Body of pancreas (tissue), 4 donors: ENCODE measurements around the gene TMEM119. TPM values are rescaled to one million over a fixed set of nuclear protein-coding genes. Genes with fewer than 3 reads are reported as not detected.

Experiments
- ATAC-seq: fragments of 150-250 bp; one replicate; pipeline ENCODE4 v1.9.1; 2016
- DNase-seq, 4 donors: peaks; one replicate each; pipeline ENCODE4 v3.0.0-alpha.2; 2019
- H3K27ac ChIP-seq, 4 donors: fragments of 200-600 bp; sonication (generic); 1 replicate in 3 of 4; 2 replicates in 1 of 4; pipeline versions ENCODE4 v1.5.1 to v1.6.1; 2016 to 2019; ENCODE audit warnings: mild to moderate bottlenecking in 1 of 4, mixed read lengths in 1 of 4, moderate library complexity in 1 of 4
- H3K27me3 ChIP-seq, 2 donors: fragments of 200-600 bp; sonication (generic); one replicate each; pipeline ENCODE4 v1.6.0; 2016; ENCODE audit warnings: mild to moderate bottlenecking in 1 of 2
- H3K36me3 ChIP-seq, 2 donors: fragments of 200-600 bp; sonication (generic); replicated peaks in 1 of 2; 2 replicates each; pipeline ENCODE4 v1.5.1; 2016; ENCODE audit warnings: low read depth in 2 of 2; ENCODE audit not compliant: insufficient read depth in 1 of 2
- H3K4me1 ChIP-seq: fragments of 200-600 bp; sonication (generic); one replicate; pipeline ENCODE4 v1.6.0; 2016
- H3K4me3 ChIP-seq, 2 donors: fragments of 200-600 bp; sonication (generic); 1 replicate in 1 of 2; 2 replicates in 1 of 2; pipeline ENCODE4 v1.5.1; 2016 to 2019
- H3K9me3 ChIP-seq, 3 donors: fragments of 200-600 bp; sonication (generic); 1 replicate in 2 of 3; 2 replicates in 1 of 3; pipeline ENCODE4 v1.5.1; 2016
- CTCF ChIP-seq, 7 experiments: fragments of 450-650 bp in 4 of 7; fragments of 200-600 bp in 3 of 7; sonication (generic) in 3 of 7; IDR thresholded peaks; one replicate each; pipeline ENCODE4 v1.5.1; 2016 to 2019; ENCODE audit warnings: antibody characterized with exemption in 7 of 7
- POLR2A ChIP-seq, 3 donors: fragments of 450-650 bp; IDR thresholded peaks; one replicate each; pipeline ENCODE4 v1.6.1; 2016; ENCODE audit warnings: antibody characterized with exemption in 3 of 3, mild to moderate bottlenecking in 2 of 3
- WGBS, 2 donors: methylation state at CpG; one replicate each; pipeline ENCODE4 v1.1.5; 2017; 5-methylcytosine and 5-hydroxymethylcytosine counted together
- intact Hi-C: fragments of 100-400 bp; cut with DNase I; formaldehyde crosslinking; loops from one replicate; pipeline ENCODE4 v1.15.1; 2023
- total RNA-seq, 2 donors: library from RNA; depleted of rRNA; stranded (reverse); fragments of >200 nt; gene quantifications; one replicate each; pipeline ENCODE4 v1.1.0, GENCODE V29; 2016

TMEM119 gene
- total RNA-seq, 2 donors from 2014 or later, result 5.9 to 6.5 TPM

DNA sequence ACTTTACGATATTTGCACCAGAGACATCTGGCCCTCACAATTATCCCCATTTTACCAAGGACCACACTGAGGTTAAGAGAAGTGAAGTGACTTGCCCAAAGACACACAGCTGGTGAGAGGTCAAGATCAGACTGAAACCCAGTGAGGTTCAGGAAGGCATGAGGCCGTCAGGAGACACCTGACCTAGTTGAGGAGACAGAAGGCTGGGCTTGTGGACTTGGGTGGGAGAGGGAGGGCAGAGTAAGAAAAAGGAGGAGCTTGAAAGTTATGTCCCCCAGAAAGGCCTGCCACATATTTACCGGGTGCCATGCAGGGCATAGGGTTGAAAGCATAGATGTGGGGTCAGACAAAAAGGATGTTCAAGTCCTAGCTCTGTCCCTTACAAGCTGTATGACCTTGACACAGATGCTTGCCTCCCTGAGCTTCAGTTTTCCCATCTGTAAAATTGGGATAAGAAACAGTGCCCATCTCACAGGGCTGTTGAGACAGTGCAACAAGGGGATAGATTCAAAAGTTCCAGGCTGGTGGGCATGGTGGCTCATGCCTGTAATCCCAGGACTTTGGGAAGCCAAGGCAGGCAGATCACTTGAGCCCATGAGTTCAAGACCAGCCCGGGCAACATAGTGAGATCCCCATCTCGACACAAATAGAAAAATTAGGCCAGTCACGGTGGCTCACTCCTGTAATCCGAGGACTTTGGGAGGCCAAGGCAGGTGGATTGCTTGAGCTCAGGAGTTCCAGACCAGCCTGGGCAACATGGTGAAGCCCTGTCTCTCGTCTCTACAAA, 29.4 kb upstream of the TMEM119 start:
- no peaks in the 10 kb centered on the region for H3K9me3 ChIP-seq
- H3K36me3 ChIP-seq, result no peaks in the 10 kb centered on the region
- TF ChIP-seq CTCF (IDR thresholded peaks at IDR 0.05), result no peak
- TF ChIP-seq POLR2A (IDR thresholded peaks at IDR 0.05), result no peak
- H3K4me3 ChIP-seq, result no peak overlapping the region
- no peak for DNase-seq
- no peaks in the 10 kb centered on the region for H3K4me1 ChIP-seq
- H3K27ac ChIP-seq, result no peak overlapping the region
- intact Hi-C loops, result no loop called here
- no peaks in the 10 kb centered on the region for H3K27me3 ChIP-seq
- 73 to 82% methylated on average over 6 to 8 of the region's 8 CpGs for WGBS, 2 donors
- no peak for ATAC-seq

- H3K4me1 ChIP-seq, result no peaks in the 10 kb centered on the region
- intact Hi-C loops, result no loop called here
- no peak overlapping the region for H3K27ac ChIP-seq
- 68 to 83% methylated on average over 3 of the region's 3 CpGs for WGBS, 2 donors
- no peaks in the 10 kb centered on the region for H3K9me3 ChIP-seq
- DNase-seq, result no peak
- no peak overlapping the region for H3K4me3 ChIP-seq
- H3K36me3 ChIP-seq, result no peaks in the 10 kb centered on the region
- no peak for ATAC-seq
- no peaks in the 10 kb centered on the region for H3K27me3 ChIP-seq
- TF ChIP-seq CTCF (IDR thresholded peaks at IDR 0.05) (no peak), POLR2A (IDR thresholded peaks at IDR 0.05) (no peak)
Observed at GRCh38 chr12:108625228-108625627, 27.3 kb upstream of the TMEM119 start.

- ATAC-seq, result no peak
- WGBS, 2 donors, result 74% methylated on average over 8 of the region's 8 CpGs; no CpG with 5 or more reads in 1 of the 2 donors
- Histone ChIP-seq H3K27me3 (no peaks in the 10 kb centered on the region), H3K27ac (no peak overlapping the region), H3K4me1 (no peaks in the 10 kb centered on the region), H3K36me3 (no peaks in the 10 kb centered on the region), H3K9me3 (no peaks in the 10 kb centered on the region), H3K4me3 (no peak overlapping the region)
- intact Hi-C loops, result no loop called here
- DNase-seq, result no peak
- TF ChIP-seq POLR2A (IDR thresholded peaks at IDR 0.05), result no peak
- no peak for TF ChIP-seq CTCF (IDR thresholded peaks at IDR 0.05)
Observed at GRCh38 chr12:108623577-108623976, 25.7 kb upstream of the TMEM119 start.

- ATAC-seq, result no peak
- Histone ChIP-seq H3K27me3 (no peaks in the 10 kb centered on the region), H3K36me3 (no peaks in the 10 kb centered on the region), H3K4me1 (no peaks in the 10 kb centered on the region), H3K27ac (no peak overlapping the region), H3K9me3 (no peaks in the 10 kb centered on the region), H3K4me3 (no peak overlapping the region)
- intact Hi-C loops, result no loop called here
- no peak for DNase-seq
- 75 to 76% methylated on average over 10 to 14 of the region's 14 CpGs for WGBS, 2 donors
- TF ChIP-seq POLR2A (IDR thresholded peaks at IDR 0.05) (no peak), CTCF (IDR thresholded peaks at IDR 0.05) (no peak)
Observed at GRCh38 chr12:108622921-108623514, 25.1 kb upstream of the TMEM119 start.
